Thyroid gland (tissue), 4 donors: ENCODE measurements around the gene PGP.

Source experiments
- CTCF ChIP-seq, 6 experiments: fragments of 200-600 bp in 3 of 6; fragments of 450-650 bp in 3 of 6; sonication (generic) in 3 of 6; IDR thresholded peaks; one replicate each; pipeline ENCODE4 v1.5.1; 2016 to 2019; ENCODE audit warnings: antibody characterized with exemption in 6 of 6, mild to moderate bottlenecking in 2 of 6, inconsistent platforms in 1 of 6, moderate library complexity in 1 of 6
- POLR2A ChIP-seq, 2 donors: fragments of 450-650 bp; IDR thresholded peaks; one replicate each; pipeline ENCODE4 v1.6.1; 2017; ENCODE audit warnings: antibody characterized with exemption in 2 of 2, mild to moderate bottlenecking in 2 of 2, moderate library complexity in 1 of 2

GRCh38 chr16:2172688-2173335 lies 41.8 kb downstream of the PGP start:
- TF ChIP-seq CTCF (IDR thresholded peaks at IDR 0.05) (no peak), POLR2A (IDR thresholded peaks at IDR 0.05) (no peak)
